Fibroblast of lung (primary cell): ENCODE data around the gene PON3. TPM values are rescaled to one million over a fixed set of nuclear protein-coding genes. Genes with fewer than 3 reads are reported as not detected.

Experiments
- DNase-seq, 2 donors: peaks; one replicate each; pipeline versions ENCODE4 v3.0.0 to v3.0.0-alpha.2; 2010; ENCODE audit warnings: low read depth in 2 of 2
- H2AFZ ChIP-seq: 2 replicates; pipeline ENCODE4 v1.5.1; 2012; ENCODE audit warnings: low read length, control low read depth, inconsistent platforms
- H3K27ac ChIP-seq: 2 replicates; pipeline ENCODE4 v1.5.1; 2011; ENCODE audit warnings: low read length, control low read depth; ENCODE audit not compliant: insufficient read depth
- H3K27me3 ChIP-seq: 2 replicates; pipeline ENCODE4 v1.5.1; 2011; ENCODE audit warnings: mild to moderate bottlenecking, low read length; ENCODE audit not compliant: control insufficient read depth, insufficient read depth
- H3K36me3 ChIP-seq: 2 replicates; pipeline ENCODE4 v1.5.1; 2011; ENCODE audit warnings: low read length; ENCODE audit not compliant: control insufficient read depth, insufficient read depth
- H3K4me1 ChIP-seq: 2 replicates; pipeline ENCODE4 v1.5.1; 2011; ENCODE audit warnings: low read length; ENCODE audit not compliant: control insufficient read depth, insufficient read depth; ENCODE audit errors: extremely low read depth
- H3K4me2 ChIP-seq: 2 replicates; pipeline ENCODE4 v1.5.1; 2011; ENCODE audit warnings: low read length, control low read depth; ENCODE audit not compliant: insufficient read depth; ENCODE audit errors: extremely low read depth
- H3K4me3 ChIP-seq, 4 experiments: fragments of 200-600 bp in 1 of 4; sonication (generic) in 1 of 4; replicated peaks in 1 of 4; 2 replicates each; pipeline ENCODE4 v1.5.1; 2011 to 2016; ENCODE audit warnings: low read length in 4 of 4, low read depth in 3 of 4, mild to moderate bottlenecking in 3 of 4, control low read depth in 2 of 4, inconsistent platforms in 1 of 4, mixed read lengths in 1 of 4; ENCODE audit not compliant: insufficient read depth in 1 of 4; ENCODE audit errors: control extremely low read depth in 1 of 4
- H3K79me2 ChIP-seq: 2 replicates; pipeline ENCODE4 v1.5.1; 2012; ENCODE audit warnings: mild to moderate bottlenecking, low read length, inconsistent platforms; ENCODE audit not compliant: control insufficient read depth, insufficient read depth
- H3K9ac ChIP-seq: 2 replicates; pipeline ENCODE4 v1.5.1; 2011; ENCODE audit warnings: mild to moderate bottlenecking, low read length, control low read depth; ENCODE audit not compliant: insufficient read depth
- H3K9me3 ChIP-seq: 2 replicates; pipeline ENCODE4 v1.5.1; 2012; ENCODE audit warnings: low read depth, low read length; ENCODE audit not compliant: control insufficient read depth, insufficient read depth
- H4K20me1 ChIP-seq: 2 replicates; pipeline ENCODE4 v1.5.1; 2011; ENCODE audit warnings: low read length; ENCODE audit not compliant: control insufficient read depth, insufficient read depth; ENCODE audit errors: extremely low read depth
- CTCF ChIP-seq, 2 donors: IDR thresholded peaks in 1 of 2; conservative IDR thresholded peaks in 1 of 2; 1 replicate in 1 of 2; 2 replicates in 1 of 2; pipeline ENCODE4 v1.5.1; 2011 to 2012; ENCODE audit warnings: low read length in 2 of 2, control low read depth in 1 of 2, inconsistent platforms in 1 of 2, low read depth in 1 of 2, mild to moderate bottlenecking in 1 of 2
- EZH2 ChIP-seq: IDR thresholded peaks from 2 replicates; pipeline ENCODE4 v1.5.1; 2012; ENCODE audit warnings: low read length, control low read depth, mild to moderate bottlenecking; ENCODE audit errors: missing control alignments
- polyA plus RNA-seq, 2 donors: library from polyadenylated mRNA; depleted of rRNA in 1 of 2; stranded (reverse) in 1 of 2; unstranded in 1 of 2; fragments of >200 nt; gene quantifications; 2 replicates each; pipeline ENCODE4 v1.2.1, GENCODE V29; 2011 to 2012; ENCODE audit warnings: missing spikeins in 1 of 2
- total RNA-seq: library from RNA; depleted of rRNA; stranded (reverse); fragments of >200 nt; gene quantifications from 2 replicates; pipeline ENCODE4 v1.2.1, GENCODE V29; 2014

PON3 gene
- total and polyA plus RNA-seq, 2 donors (not counting 1 experiment from before 2014, with no cell fraction given) = under 0.01 to 0.50 TPM

GRCh38 chr7:95317546-95317945 lies 78.6 kb downstream of the PON3 start:
- Histone ChIP-seq H2AFZ (no peak overlapping the region), H4K20me1 (no peaks in the 10 kb centered on the region), H3K9ac (no peak overlapping the region), H3K4me2 (no peak overlapping the region), H3K4me1 (no peaks in the 10 kb centered on the region), H3K27ac (no peak overlapping the region), H3K9me3 (no peaks in the 10 kb centered on the region), H3K27me3 (no peaks in the 10 kb centered on the region), H3K79me2 (no peaks in the 10 kb centered on the region), H3K36me3 (no peaks in the 10 kb centered on the region), H3K4me3 (no peak overlapping the region)
- no peak for DNase-seq
- no peak for TF ChIP-seq EZH2
- TF ChIP-seq CTCF (conservative IDR thresholded peaks at IDR 0.05 in 1 of 2, IDR thresholded peaks at IDR 0.05 in 1 of 2; ENCODE audit: low read depth in 1 of 2, low read length in 2 of 2) = no peak

DNA sequence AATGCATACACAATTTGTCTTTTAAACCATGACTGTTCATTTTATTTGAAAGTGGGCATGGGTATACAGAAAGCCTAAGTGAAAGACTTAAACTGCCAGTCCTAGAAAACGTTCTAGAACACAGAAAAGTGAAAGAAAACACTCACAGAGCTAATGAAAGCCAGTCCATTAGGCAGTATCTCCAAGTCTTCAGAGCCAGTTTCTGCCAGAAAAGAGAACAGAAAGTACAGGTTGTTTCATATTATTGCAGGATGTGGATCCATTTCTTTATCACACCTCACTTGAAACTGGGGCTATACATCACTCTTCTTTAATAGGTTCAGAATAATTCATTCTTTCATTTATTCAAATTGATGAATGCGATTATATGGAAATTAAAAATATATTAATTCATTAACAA lies 79.6 kb downstream of the PON3 start:
- no peaks in the 10 kb centered on the region for H3K79me2 ChIP-seq
- TF ChIP-seq CTCF (conservative IDR thresholded peaks at IDR 0.05 in 1 of 2, IDR thresholded peaks at IDR 0.05 in 1 of 2; ENCODE audit: low read depth in 1 of 2, low read length in 2 of 2) (no peak), EZH2 (no peak)

GRCh38 chr7:95312561-95312960 lies 83.6 kb downstream of the PON3 start:
- Histone ChIP-seq H3K4me2 (no peak overlapping the region), H3K79me2 (no peaks in the 10 kb centered on the region), H3K4me1 (no peaks in the 10 kb centered on the region), H2AFZ (no peak overlapping the region), H3K9me3 (no peaks in the 10 kb centered on the region), H3K36me3 (no peaks in the 10 kb centered on the region), H3K27ac (no peak overlapping the region), H3K4me3 (no peak overlapping the region), H3K9ac (no peak overlapping the region), H4K20me1 (no peaks in the 10 kb centered on the region), H3K27me3 (no peaks in the 10 kb centered on the region)
- DNase-seq = no peak
- TF ChIP-seq EZH2 (no peak), CTCF (conservative IDR thresholded peaks at IDR 0.05 in 1 of 2, IDR thresholded peaks at IDR 0.05 in 1 of 2; ENCODE audit: low read depth in 1 of 2, low read length in 2 of 2) (no peak)

More for the DNA sequence above, 79.6 kb downstream of the PON3 start:
- Histone ChIP-seq H3K9ac (no peak overlapping the region), H3K9me3 (no peaks in the 10 kb centered on the region), H2AFZ (no peak overlapping the region), H3K4me3 (no peak overlapping the region), H4K20me1 (no peaks in the 10 kb centered on the region), H3K36me3 (no peaks in the 10 kb centered on the region), H3K27me3 (no peaks in the 10 kb centered on the region), H3K4me1 (no peaks in the 10 kb centered on the region), H3K27ac (no peak overlapping the region), H3K4me2 (no peak overlapping the region)
- no peak for DNase-seq
